NCI-H446 (cell line): ENCODE data around the gene KDM5B.
"Not testable (repeated sequence)": the region's sequence is repeated elsewhere in the genome, so short reads cannot be mapped to it uniquely, and the experiment has no call there.

ENCODE experiments used
- DNase-seq, 2 experiments: peaks; one replicate each; lab custom pipeline; 2025; lab: John Stamatoyannopoulos, UW

The KDM5B gene

DNA sequence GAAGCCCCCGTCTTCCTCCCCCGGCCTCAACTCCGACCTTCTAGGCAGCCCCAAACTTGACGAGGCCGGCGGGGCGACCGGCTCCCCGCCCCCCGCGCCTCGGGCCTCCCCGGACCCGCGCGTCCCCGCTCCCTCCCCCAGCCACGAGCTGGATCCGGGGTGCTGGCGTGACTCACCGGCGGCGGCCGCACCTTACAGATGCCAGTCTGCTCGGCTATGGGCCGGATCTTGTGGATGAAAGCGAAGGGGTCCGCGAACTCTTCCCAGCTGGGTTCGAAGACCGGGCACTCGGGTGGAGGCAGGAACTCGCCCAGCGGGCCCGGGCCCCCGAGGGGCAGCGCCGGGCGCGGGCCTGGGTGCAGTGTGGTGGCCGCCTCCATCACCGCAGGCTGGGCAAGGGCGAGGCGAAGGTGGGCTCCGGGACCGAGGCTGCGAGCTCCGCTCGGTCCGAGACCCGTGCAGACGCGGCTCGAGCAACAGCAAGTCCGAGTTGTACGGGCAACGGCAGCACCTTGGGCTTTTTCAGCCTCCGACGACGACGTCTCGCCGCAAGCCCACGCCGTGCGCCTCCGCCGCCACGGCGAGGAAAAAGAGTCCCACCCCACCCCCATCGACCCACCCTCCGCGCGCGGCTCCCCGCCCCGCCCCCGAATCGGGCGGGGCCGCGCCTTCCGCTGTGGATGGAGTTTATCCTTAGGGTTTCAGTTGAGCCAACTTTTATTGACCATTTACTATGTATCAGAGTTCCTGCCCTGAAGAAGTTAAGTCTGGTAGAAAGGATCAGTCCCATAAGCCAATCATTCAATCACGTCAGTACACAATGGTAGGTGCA is at the start of gene KDM5B:
TSS of gene KDM5B (minus strand) at position 496 of the 832 bp plus-strand sequence. CDS start at position 380, 116 bp downstream.
- peak; percentile 14 to 81 for DNase-seq

DNA sequence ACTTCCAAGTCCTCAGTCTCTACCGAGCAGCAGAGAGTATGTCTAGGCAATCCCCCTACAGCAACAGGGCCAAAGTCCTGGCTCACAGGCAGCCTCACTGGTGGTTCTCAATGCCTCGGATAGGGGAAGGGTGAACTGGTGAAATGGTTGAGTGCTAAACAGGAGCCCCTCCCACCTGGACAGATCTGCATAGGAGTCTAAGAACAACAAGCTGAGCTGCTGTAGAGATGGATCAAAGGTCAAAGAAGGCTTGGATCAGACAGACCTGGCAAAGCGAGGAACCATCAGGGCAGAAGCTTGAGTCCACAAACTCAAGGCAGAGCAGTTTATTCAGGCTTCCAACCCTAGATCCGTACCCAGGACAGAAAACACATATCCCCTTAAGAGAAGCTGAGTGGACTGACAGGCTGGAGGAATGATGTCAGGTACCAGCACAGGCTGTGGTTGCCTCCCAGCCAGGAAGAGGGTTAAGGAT is 49.0 kb upstream of the KDM5B start:
- DNase-seq: no peak

DNA sequence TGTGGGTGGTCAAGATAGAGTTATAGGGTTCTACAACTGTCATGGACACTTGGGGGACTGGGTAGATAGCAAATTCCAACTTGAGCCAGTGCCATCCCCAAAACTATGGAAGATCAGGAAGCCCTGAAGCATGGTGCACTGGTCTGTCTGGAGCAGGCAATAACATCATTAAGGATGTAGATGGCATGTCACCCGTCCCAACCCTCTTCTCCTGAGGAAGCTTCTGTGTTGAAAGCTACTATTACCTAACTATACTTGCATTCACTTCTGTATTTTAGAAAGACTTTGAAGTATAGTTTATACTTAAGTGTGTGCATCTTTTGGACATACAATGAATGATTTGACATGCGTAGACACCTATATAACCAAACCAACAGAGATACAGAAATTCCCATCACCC is 47.8 kb upstream of the KDM5B start:
- no peak for DNase-seq

DNA sequence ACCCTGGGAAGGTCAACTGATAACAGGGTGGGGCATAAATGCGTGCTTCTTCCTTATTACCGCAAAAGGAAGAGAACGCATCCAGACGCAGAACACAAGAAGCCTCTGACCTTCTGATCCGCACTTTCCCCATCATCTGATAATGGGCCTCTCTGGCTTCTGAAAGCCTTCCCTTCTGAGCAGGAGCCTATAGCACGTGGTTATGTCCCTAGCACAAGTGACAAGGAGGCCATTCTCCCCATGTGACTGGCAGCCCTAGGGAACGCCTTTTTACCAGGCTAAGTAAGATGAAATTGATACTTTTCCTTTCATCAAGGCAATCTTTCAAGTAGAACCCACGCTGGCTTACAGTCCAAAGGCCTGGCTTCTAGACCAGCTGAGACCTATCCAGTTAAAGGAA is 46.6 kb upstream of the KDM5B start:
- no peak for DNase-seq

DNA sequence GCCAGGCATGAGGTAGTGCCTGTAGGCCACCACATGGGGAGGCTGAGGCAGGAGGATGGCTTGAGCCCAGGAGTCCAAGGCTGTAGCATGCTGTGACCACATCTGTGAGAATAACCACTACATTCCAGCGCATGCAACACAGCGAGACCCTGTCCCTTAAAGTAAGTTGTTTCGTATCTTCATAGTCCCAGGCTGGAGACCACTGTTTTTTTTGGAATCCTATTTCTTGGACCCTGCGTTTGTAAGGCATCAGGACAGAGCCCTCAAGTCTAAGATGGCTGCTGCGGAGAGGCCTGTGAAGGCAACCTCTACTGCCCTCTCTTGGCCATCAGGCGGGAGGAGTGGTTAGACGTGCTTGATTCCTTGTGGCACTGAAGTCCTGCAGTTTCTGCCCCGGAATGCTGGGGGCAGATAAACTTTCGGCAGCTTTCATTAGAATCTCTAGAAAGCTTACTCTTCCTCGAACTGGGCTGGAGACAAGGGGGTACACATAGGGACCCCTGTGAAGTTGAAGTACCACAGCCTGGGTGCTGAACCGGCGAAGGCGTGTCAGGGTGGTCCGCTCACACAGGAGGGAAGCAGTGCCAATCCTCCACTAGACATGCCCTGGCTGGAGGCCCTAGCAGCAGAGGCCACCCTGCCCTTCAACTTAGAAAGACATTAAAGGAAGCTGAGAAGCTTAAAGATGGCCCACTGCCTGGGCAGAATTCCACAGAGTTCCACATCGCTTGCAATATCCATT is 44.1 kb upstream of the KDM5B start:
- peak in 1 of 2 experiments; percentile 60 for DNase-seq

DNA sequence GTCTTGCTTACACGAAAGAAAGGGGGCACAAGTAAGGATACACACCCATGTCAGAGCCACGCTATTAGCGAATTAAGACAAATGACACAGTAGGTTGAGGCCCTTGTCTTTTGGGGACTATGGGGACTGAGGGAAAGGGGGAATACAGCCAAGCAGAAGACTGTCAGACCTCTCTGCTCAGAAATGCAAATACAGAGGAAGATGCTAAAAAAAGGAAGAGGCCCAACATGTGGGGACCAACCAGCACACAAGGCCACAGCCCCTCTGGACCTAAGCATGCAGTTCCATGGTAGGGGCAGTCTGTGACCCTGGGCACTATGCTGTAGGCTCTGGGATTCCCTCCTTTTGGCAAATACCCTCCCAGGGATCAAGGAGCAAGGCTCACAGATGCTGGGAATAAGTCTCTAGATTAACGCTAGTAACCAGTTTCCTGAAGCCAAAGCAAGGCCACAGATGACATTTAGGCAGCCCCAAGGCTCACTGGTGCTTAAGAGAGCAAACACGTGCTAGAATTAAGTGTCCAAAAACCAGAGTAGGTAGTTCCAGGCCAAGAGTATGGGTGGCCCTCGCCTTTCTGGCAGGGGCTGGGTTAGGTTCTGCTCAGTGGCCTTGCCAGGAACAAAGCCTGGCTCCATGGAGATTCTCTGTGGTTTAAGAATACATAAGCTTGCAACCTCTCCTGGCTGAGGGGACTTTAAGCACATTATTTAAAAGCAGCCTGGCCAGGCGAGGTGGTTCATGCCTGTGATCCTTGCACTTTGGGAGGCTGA is 42.6 kb upstream of the KDM5B start:
- no peak for DNase-seq

DNA sequence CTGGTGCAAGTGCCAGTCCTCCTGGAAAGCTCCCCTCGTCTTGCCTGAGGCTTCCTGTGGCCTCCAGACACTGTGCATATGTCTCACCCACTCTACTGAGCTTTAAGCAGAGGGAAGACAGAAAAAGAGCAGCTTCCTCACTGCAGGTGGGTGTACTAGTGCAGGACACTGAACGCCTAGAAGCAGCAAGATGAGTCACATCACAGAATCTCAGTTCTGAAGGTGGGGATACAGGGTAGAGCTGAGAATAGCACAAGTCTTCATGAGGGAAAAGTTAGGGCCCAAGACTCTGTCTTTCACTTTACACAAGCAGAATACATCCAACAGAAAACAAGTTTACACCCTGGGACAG is 39.9 kb upstream of the KDM5B start:
- no peak for DNase-seq

DNA sequence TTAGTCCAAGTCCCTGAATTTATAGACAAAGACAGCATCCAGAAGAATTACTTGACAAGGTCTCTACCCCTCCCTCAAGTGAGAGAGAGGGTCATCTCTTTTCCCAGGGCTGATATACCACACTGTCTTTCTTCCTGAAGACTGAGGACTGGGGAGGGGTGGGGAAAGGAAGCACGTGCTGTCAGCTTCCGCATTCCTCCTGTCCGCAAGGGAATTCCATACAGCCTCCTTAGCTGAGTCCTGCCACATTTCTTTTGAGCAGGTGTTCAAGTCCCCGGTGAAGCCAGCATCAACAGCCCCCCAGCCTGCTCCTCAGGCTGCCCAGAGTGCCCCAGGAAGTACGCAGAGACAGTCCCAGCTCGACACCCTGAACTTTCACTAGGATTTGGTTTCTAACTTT is 36.7 kb upstream of the KDM5B start:
- no peak for DNase-seq

DNA sequence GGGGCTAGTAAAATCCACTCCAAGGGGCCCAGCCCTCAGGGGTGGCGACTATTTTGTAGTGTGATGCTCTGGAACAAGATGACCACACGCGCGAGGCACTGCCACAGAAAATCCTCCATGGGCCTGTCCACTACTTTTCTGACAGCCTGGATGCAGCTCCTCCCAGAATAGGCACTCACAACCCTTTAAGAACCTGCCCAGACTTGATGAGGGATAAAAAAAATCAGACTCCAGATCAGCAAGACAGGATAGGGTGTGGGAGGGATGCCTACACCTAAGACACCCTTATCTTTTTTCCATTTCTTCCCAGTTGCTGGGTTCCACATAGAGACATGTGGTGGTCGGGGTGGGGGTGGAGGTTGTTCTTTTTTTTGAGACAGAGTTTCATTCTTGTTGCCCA is 36.0 kb upstream of the KDM5B start:
- DNase-seq: no peak

DNA sequence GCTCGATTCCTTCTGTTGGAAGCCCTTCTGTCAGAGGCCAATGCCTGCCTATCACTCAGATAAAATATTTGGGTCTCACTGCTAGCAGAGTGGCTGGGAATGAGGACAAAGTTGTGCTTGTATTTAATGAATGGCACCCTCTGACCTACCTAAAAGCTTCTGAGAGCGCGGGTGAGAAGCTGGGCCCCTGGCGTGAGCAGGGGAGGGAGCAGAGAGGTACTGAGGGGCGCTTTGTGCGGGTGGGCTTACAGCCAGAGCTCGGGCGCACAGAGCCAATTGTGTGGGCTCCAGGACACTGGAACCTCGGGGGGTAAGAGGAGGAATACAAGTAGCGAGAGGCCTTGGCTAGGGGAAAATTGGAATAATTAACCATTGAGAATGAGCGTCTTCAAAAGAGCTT is 34.9 kb upstream of the KDM5B start:
- DNase-seq: no peak

DNA sequence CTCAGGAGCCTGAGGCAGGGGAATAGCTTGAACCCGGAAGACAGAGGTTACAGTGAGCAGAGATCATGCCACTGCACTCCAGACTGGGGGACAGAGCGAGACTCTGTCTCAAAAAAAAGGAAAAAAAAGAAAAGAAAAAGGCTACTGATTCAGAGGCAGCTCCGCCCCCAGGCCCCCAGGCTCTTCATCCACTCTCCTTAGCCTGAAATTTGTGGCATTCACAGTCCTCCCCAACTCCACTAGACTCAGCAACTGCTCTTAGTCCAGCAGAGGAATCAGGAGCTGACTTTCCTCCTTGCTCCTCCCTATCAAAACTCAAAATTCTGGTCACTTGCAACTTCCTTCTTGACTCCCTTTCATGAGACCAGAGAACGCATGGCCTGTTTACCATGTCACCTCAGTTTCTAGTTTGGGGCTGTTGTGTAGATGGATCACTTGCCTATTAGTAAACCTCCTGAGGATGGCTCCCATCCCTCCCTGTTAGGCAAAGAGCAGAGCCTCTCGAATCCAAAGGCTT is 29.6 kb upstream of the KDM5B start:
- no peak for DNase-seq

DNA sequence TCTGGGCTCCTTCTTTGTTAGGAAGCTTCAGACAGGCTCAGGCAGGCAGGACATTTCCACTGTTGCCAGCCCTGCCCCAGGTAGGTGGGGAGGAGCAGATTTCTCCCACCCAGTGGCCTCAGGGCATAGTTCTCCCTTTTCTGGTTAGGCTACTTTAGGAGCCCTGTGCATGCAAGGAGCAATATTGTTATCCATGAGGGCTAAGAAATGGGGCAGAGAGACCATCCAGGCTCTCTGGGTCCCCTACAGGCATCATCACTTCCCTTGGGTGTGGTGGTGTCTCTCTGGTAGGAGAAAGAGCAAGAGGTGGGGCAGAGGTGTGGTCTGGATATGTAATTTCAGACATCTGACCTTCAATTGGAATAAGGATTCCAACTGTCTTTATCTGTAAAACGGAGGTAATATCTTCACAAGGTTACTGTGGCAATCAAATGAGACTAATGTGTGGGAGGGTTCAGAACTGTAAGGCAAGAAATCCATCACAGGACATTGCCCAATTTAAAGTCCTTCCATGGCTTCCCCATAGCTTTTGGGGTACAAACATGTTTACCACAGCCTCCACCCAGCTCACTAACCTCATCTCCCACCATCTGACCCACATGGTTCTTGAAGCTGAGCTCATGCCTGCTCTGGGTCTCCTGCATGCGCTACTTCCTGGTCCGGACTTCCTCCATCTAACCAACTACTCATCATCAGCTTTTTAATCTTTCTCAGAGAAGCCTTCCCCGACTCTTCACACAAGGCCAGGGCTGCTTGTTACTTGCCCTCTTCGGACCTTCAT is 28.6 kb upstream of the KDM5B start:
- DNase-seq: no peak

DNA sequence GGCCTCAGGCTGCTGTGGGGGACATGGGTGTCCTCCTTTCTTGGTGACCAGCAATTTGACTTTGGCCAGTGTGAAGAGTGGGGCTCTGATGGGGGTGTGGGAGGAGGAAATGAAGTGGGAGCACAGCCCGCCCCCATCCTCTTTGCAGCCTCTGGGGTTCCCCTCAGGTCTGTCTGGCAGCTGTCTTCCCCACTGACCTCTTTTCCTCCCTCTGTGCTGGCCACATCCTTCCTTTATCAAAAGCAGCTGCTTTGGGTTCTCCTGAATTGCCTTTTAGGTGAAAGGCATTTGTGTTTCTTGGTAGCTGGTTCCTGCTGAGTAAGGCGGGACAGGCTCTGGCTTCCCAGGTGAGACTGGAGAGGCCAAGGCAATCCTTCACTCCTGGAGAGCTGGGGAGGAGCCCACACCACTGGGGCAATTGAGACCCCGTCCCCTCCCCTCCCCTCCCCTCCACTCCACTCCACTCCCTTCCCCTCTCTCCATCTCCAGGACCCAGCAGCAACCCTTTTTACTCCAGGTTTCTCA is 27.4 kb upstream of the KDM5B start:
- no peak for DNase-seq

DNA sequence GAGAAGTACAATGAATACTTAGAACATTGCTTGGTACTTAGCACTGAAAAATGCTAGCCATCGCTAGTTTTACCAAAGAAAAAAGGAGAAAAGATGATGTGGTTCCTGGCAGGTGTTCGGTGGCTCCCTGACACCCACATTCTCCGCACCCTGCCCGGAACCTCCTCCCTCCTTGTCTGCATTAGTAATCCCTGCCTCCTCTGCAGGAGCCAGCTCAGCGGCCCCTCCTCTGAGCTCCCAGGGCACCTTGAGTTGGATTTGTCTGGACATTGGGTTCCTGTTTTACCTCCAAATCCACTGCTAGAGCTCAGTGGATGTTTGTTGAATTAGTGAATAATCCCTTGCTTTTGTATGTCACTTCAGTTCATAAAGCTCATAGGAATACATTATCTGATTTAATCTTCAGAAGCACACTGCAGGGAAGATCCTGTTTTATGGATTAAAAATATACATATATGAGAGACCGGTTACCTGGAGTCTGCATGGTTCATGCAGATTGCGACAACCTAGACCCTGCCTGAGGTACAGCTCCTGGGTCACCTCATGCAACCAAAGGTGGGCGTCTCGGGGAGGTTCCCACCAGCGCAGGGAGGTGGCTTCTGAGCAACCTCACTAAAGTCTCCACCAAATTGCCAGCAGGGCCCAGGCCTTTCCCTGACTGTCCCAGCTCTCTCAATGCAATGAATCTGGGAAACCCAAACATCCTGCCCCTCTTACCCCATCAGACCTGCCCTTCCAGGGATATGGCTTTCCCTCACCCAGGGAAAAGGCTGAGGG is 26.7 kb upstream of the KDM5B start:
- DNase-seq: no peak

DNA sequence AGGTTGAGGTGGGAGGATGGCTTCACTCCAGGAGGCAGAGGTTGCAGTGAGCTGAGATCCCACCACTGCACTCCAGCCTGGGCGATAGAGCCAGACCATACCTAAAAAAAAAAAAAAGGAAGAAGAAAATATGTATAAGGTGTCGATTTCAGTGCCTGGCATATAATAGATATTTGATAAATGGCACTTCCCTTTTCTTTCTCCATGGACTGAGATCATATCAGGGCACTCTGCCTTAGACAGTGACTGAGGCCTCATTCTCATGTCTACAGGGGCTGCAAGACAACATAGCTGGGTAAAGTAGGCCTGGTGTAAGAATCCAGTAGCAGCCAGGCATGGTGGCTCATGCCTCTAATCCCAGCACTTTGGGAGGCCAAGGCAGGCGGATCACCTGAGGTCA is 23.7 kb upstream of the KDM5B start:
- no peak for DNase-seq

DNA sequence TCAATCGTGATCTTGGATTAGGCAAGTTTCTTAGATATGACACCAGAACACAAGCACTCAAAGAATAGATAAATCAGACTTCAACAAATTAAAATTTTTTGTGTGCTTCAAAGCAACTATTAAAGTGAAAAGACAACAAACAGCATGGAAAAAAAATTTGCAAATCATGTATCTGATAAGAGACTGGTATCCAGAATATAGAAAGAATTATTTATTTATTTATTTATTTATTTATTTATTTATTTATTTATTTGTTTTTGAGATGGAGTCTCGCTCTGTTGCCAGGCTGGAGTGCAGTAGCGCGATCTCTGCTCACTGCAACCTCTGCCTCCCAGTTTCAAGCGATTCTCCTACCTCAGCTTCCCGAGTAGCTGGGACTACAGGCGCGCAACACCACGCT is 21.0 kb upstream of the KDM5B start:
- DNase-seq: not testable (repeated sequence)

DNA sequence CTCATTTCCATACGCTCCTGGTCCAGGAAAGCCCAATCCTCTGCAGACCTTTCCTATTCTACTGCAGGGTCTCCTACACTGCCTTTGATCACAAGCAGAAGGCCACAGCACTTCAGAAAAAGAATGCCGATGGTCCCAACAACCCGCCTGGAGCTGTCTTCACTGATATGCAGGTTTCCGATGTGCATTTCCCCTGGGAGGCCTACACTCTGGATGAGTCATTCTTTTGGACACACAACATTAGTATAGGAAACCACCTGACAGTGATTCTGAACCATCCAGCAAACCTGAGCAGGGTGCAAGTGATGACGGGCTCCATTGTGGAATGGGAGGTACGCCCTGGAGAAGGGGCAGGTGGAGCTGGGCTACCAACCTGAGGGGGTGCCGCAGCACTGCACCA is 17.5 kb upstream of the KDM5B start:
- no peak for DNase-seq

DNA sequence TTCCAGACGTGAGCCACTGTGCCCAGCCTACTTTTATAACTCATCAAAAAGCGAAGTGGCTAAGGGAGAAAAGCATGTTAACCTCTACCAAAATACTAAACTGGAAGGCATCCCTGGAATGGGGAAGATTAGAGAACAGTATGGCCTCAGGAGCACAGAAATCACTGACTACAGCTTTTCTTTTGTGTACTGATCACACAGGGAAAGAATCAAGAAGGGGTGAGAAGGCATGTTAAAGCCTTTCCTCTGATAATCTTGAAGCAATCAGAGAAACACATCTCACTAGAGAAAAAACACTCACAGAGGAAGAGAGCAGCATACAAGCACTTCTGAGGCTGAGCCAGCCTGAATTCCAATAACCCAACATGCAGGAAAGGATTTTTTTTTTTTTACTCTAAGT is 13.2 kb upstream of the KDM5B start:
- no peak for DNase-seq

DNA sequence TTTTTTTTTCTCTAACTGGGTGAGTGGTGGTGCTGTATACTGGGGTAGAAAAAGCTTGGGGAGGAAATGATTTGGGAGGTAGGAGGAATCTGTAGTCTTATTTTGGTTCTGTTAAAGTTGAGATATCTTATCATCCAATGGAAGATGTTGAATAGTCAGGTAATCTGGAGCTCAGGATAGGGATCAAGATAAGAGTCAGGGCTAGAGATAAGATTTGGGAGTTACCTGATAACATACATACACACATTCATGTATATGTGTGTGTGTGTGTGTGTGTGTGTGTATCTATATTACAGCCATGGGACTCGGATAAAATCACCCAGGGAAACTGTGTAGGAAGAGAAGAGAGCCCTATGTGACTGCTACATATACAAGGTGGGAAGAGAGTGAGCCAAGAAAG is 10.6 kb upstream of the KDM5B start:
- DNase-seq: no peak

DNA sequence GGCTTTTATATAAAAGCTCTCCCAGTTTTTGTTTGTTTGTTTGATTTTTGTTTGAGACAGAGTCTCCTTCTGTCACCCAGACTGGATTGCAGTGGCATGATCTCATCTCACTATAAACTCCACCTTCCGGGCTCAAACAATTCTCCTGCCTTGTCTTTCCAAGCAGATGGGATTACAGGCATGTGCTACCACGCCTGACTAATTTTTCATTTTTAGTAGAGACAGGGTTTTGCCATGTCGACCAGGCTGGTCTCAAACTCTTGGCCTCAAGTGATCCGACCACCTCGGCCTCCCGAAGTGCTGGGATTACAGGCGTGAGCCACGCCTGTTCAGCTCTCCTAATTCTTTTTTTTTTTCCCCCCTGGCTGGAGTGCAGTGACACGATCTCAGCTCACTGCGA is 6.9 kb upstream of the KDM5B start:
- DNase-seq: no peak
